ENCODE data around the gene ITFG1. TPM values are rescaled to one million over a fixed set of nuclear protein-coding genes. Genes with fewer than 3 reads are reported as not detected.
A peak's percentile ranks its signal among the peaks of the same experiment; 100 is the strongest.

Gene ITFG1
- total and polyA plus RNA-seq, 2 of the 8 experiments (the other 6 are each of a cell fraction or from before 2014, with no cell fraction given) = 13.8 to 22.2 TPM

DNA sequence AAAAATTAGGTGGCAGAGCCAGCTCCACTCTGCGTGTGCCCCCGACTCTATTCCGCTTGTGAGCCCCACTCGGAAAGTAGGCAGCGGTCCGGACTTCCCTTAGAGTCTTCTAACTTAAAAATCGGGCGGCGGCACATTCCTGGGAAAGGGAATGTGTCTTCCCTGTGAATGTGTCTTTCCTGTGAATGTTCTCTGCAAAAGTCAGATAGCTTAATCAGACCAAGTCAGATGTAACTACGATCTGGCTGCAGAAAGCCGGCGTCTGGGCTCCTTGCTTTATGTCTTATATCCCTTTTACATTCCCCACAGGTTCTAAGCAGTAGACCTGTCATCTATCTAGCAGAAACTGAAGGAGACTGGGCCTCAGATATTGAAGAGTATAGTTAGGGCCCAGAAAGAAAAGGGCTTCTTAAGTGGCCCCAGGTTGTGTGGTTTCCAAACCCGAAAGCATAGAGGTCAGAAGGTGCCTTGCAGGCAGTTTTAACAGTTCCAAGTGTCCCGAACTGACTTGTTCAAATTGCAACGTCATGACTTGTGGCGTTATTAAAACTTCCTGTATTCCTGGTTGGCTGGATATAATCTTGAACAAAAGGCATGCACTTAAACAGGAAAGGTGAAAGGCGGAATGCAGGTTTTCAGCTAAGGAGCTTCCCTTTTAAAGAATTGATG is 869 bp upstream of the ITFG1 start:
- Histone ChIP-seq H3K79me2 (ENCODE audit: control insufficient read depth in 1 of 2, insufficient read depth in 2 of 2, low read length in 2 of 2) (peaks cover 0 to 26% of the 10 kb centered on the region in 2 experiments; a peak in 3 of 4 replicates), H3K27me3 (replicated peaks in 1 of 4; ENCODE audit: control insufficient read depth in 3 of 4, extremely low read depth in 1 of 4, insufficient read depth in 3 of 4, low read length in 3 of 4) (no peaks in the 10 kb centered on the region), H2BK20ac (ENCODE audit: low read length) (no peak overlapping the region)

More for the DNA sequence above, 869 bp upstream of the ITFG1 start:
- ChIA-PET CTCF (ENCODE audit: partially characterized antibody) (interaction anchor here (0.6 to 2.7 kb wide), 7 partner anchors 9 to 318 kb away, joined by 3 to 9 read pairs (median 3); partner anchors contain the start of gene NETO2), POLR2A (ENCODE audit: partially characterized antibody) (interaction anchor here (1.0 to 2.0 kb wide), 5 partner anchors 11 to 318 kb away, joined by 3 to 6 read pairs (median 4); partner anchors contain the start of gene NETO2)
- H3K27ac ChIP-seq (ENCODE audit: low read depth, low read length) = no peak overlapping the region; the same call in 1 of the 2 replicates
- no peak overlapping the region for H3K56ac ChIP-seq (replicated peaks; ENCODE audit: insufficient read length, low read depth, low read length)
- TF ChIP-seq EZH2 (IDR thresholded peaks at IDR 0.05; ENCODE audit: low read depth, low read length, severe bottlenecking) = no peak
- TF ChIP-seq SAP30 (IDR thresholded peaks at IDR 0.05; ENCODE audit: insufficient read depth, insufficient replicate concordance, low read length) = peak; percentile 48
- peak; percentile 10 for TF ChIP-seq ASH2L (IDR thresholded peaks at IDR 0.05; ENCODE audit: low read length)
- TF ChIP-seq ATF3 (IDR thresholded peaks at IDR 0.05; ENCODE audit: insufficient read depth, low read depth, low read length) = no peak
- 0 out of 2 replicates have a peak, but pooled peaks have one; percentile 4 for TF ChIP-seq TEAD4 (IDR thresholded peaks at IDR 0.05; ENCODE audit: low read depth, low read length)
- no peak for TF ChIP-seq CHD1 (IDR thresholded peaks at IDR 0.05; ENCODE audit: low read depth, low read length)
- peak; percentile 28; the same call in 1 of the 2 replicates for TF ChIP-seq BACH1 (IDR thresholded peaks at IDR 0.05; ENCODE audit: low read length)
- FAIRE-seq (no peak), DNase-seq (ENCODE audit: low read depth in 1 of 2, low spot score in 2 of 2) (no peak)
- H3K4ac ChIP-seq (replicated peaks; ENCODE audit: insufficient read length, low read depth, low read length) = no peak overlapping the region
- no peaks in the 10 kb centered on the region for H3K9me3 ChIP-seq (ENCODE audit: insufficient read depth in 2 of 2, low read depth in 1 of 2, low read length in 1 of 2)
- no peak overlapping the region for H3K23ac ChIP-seq (ENCODE audit: insufficient read length)
- H3K36me3 ChIP-seq (ENCODE audit: control insufficient read depth in 2 of 4, insufficient read depth in 4 of 4, low read length in 3 of 4) = peaks cover 0 to 4% (median 0%) of the 10 kb centered on the region in 4 experiments; a peak in 1 of 8 replicates
- H3K4me2 ChIP-seq (ENCODE audit: insufficient read depth in 1 of 2, low read depth in 2 of 2, low read length in 2 of 2) = peak overlapping the region; percentile 93 to 97
- H4K5ac ChIP-seq (ENCODE audit: insufficient read length, low read depth, low read length) = no peak overlapping the region
- no peak overlapping the region for H2BK15ac ChIP-seq (ENCODE audit: low read length)
- 18% methylated on average over 17 of the region's 17 CpGs; no CpG with 5 or more reads in 1 of the 2 experiments for WGBS, 2 experiments (ENCODE audit: extremely low coverage in 1 of 2, insufficient coverage in 1 of 2, insufficient read length in 1 of 2, insufficient replicate concordance in 2 of 2, low coverage in 1 of 2, low lambda C conversion rate in 2 of 2, missing lambda C conversion rate in 1 of 2)
- H4K91ac ChIP-seq (replicated peaks; ENCODE audit: insufficient read length, low read length) = no peak overlapping the region
- H4K8ac ChIP-seq (ENCODE audit: extremely low read depth, insufficient read depth, low read length) = no peak overlapping the region; the same call in 1 of the 2 replicates
- H2AFZ ChIP-seq (ENCODE audit: low read length) = peak overlapping the region; percentile 68; the same call in 1 of the 2 replicates
- H4K20me1 ChIP-seq (replicated peaks in 1 of 2; ENCODE audit: control insufficient read depth in 1 of 2, insufficient read depth in 2 of 2, low read length in 2 of 2) = no peaks in the 10 kb centered on the region
- H3K14ac ChIP-seq (ENCODE audit: insufficient read length) = no peak overlapping the region
- peak overlapping the region; percentile 60; the same call in 1 of the 2 replicates for H3K18ac ChIP-seq (ENCODE audit: extremely low read depth, low read length)
- no peak overlapping the region for H2BK120ac ChIP-seq (replicated peaks; ENCODE audit: low read depth, low read length)
- H3K79me1 ChIP-seq (ENCODE audit: low read depth, low read length) = 0 out of 2 replicates have a peak, but pooled peaks cover 3% of the 10 kb centered on the region
- H2BK5ac ChIP-seq (ENCODE audit: low read depth, low read length) = 0 out of 2 replicates have a peak overlapping the region, but pooled peaks have one; percentile 66
- peak overlapping the region in 3 of 4 experiments; percentile 56 to 82 (median 81); a peak in 5 of 7 replicates for H3K9ac ChIP-seq (replicated peaks in 1 of 4; ENCODE audit: extremely low read depth in 1 of 4, low read depth in 3 of 4, low read length in 3 of 4)
- H3K4me1 ChIP-seq (replicated peaks in 1 of 4; ENCODE audit: control insufficient read depth in 3 of 4, insufficient read depth in 4 of 4, low read length in 3 of 4) = peaks cover 0 to 12% (median 6%) of the 10 kb centered on the region in 4 experiments; a peak in 3 of 7 replicates
- H2BK12ac ChIP-seq (ENCODE audit: low read depth, low read length) = no peak overlapping the region
- H3K23me2 ChIP-seq (ENCODE audit: low read depth, low read length) = peaks cover 9% of the 10 kb centered on the region; the same call in 1 of the 2 replicates
- no peak overlapping the region for H2AK5ac ChIP-seq (ENCODE audit: low read depth, low read length)
- peak overlapping the region; percentile 87 to 94 (median 92) for H3K4me3 ChIP-seq (ENCODE audit: extremely low read depth in 1 of 4, insufficient read depth in 2 of 4, low read depth in 3 of 4, low read length in 4 of 4)

Data from H1 (cell line).